GM12878 (cell line): ENCODE data around the gene THSD4.

Experiments
- CHD2 ChIP-seq: IDR thresholded peaks from 2 replicates; pipeline ENCODE4 v1.6.1; 2011; ENCODE audit warnings: low read depth, low read length, improper control_type of control experiment, borderline replicate concordance
- EGR1 ChIP-seq, 2 experiments: IDR thresholded peaks; 1 replicate in 1 of 2; 2 replicates in 1 of 2; pipeline ENCODE4 v1.6.1; 2011 to 2012; ENCODE audit warnings: low read depth in 2 of 2, low read length in 2 of 2, borderline replicate concordance in 1 of 2, mild to moderate bottlenecking in 1 of 2, moderate library complexity in 1 of 2
- EZH2 ChIP-seq: IDR thresholded peaks from 2 replicates; pipeline ENCODE4 v1.6.1; 2012; ENCODE audit warnings: low read depth, mild to moderate bottlenecking, control low read depth, inconsistent platforms, low read length, borderline replicate concordance; ENCODE audit not compliant: control insufficient read depth
- FOXM1 ChIP-seq: IDR thresholded peaks from 2 replicates; pipeline ENCODE4 v1.6.1; 2012; ENCODE audit warnings: low read depth, mild to moderate bottlenecking, inconsistent platforms, low read length, moderate library complexity
- POLR2A ChIP-seq: IDR thresholded peaks from 2 replicates; pipeline ENCODE4 v1.6.1; 2011; ENCODE audit warnings: low read depth, mild to moderate bottlenecking, low read length
- SP1 ChIP-seq: IDR thresholded peaks from one replicate; pipeline ENCODE4 v1.6.1; 2011; ENCODE audit warnings: low read depth, low read length
- ZSCAN29 ChIP-seq: fragments of 450-650 bp; IDR thresholded peaks from 2 replicates; pipeline ENCODE4 v1.6.1; 2017; ENCODE audit warnings: mild to moderate bottlenecking, moderate library complexity
- TF ChIP-seq, protein P1 (sequence below): IDR thresholded peaks from 2 replicates; pipeline ENCODE4 v1.6.1; 2011; ENCODE audit warnings: low read depth, low read length, improper control_type of control experiment, borderline replicate concordance
- TF ChIP-seq, protein P2 (sequence below): IDR thresholded peaks from 2 replicates; pipeline ENCODE4 v1.6.1; 2011; ENCODE audit warnings: borderline replicate concordance, low read depth, mild to moderate bottlenecking, moderate library complexity, low read length; ENCODE audit not compliant: insufficient read depth, poor library complexity, severe bottlenecking
- TF ChIP-seq, protein P3 (sequence below), 3 experiments: IDR thresholded peaks in 2 of 3; conservative IDR thresholded peaks in 1 of 3; 2 replicates each; pipeline ENCODE4 v1.5.1; 2011; ENCODE audit warnings: low read depth in 3 of 3, low read length in 3 of 3, mild to moderate bottlenecking in 3 of 3, control low read depth in 2 of 3, moderate library complexity in 2 of 3, inconsistent platforms in 1 of 3, mixed read lengths in 1 of 3; ENCODE audit not compliant: control insufficient read depth in 2 of 3, insufficient read depth in 1 of 3; ENCODE audit errors: extremely low read depth in 1 of 3
- TF ChIP-seq, protein P4 (sequence below): IDR thresholded peaks from 2 replicates; pipeline ENCODE4 v1.6.1; 2011; ENCODE audit warnings: low read depth, mild to moderate bottlenecking, low read length, moderate library complexity, borderline replicate concordance; ENCODE audit errors: extremely low read depth

DNA sequence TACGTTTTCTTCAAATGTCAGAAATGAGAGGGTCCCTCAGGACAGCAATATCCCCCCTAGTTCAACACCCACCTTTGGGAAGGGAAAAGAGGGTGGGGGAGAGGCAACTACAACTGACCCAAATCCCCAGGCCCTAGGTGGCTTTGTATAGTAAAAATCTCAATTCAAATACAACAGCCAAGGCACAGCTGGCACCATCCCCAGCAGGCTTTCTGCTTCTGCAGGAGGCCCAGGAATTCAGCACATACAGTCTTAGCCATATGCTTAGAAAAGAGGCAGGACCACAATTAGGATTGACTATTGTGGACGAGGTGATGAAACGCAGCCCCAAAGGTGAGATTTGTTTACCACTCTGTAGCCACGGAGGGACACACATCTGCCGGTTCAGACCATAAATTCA is 710.9 kb downstream of the THSD4 start:
- TF ChIP-seq ZSCAN29 (no peak), POLR2A (no peak), CHD2 (no peak), FOXM1 (no peak), SP1 (no peak), EZH2 (no peak), EGR1 (IDR thresholded peaks at IDR 0.05; ENCODE audit: borderline replicate concordance in 1 of 2, low read depth in 2 of 2, low read length in 2 of 2) (no peak)
- TF ChIP-seq, protein P1, sequence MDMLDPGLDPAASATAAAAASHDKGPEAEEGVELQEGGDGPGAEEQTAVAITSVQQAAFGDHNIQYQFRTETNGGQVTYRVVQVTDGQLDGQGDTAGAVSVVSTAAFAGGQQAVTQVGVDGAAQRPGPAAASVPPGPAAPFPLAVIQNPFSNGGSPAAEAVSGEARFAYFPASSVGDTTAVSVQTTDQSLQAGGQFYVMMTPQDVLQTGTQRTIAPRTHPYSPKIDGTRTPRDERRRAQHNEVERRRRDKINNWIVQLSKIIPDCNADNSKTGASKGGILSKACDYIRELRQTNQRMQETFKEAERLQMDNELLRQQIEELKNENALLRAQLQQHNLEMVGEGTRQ, result no peak
- TF ChIP-seq, protein P2, sequence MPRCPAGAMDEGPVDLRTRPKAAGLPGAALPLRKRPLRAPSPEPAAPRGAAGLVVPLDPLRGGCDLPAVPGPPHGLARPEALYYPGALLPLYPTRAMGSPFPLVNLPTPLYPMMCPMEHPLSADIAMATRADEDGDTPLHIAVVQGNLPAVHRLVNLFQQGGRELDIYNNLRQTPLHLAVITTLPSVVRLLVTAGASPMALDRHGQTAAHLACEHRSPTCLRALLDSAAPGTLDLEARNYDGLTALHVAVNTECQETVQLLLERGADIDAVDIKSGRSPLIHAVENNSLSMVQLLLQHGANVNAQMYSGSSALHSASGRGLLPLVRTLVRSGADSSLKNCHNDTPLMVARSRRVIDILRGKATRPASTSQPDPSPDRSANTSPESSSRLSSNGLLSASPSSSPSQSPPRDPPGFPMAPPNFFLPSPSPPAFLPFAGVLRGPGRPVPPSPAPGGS, result no peak
- TF ChIP-seq, protein P3, sequence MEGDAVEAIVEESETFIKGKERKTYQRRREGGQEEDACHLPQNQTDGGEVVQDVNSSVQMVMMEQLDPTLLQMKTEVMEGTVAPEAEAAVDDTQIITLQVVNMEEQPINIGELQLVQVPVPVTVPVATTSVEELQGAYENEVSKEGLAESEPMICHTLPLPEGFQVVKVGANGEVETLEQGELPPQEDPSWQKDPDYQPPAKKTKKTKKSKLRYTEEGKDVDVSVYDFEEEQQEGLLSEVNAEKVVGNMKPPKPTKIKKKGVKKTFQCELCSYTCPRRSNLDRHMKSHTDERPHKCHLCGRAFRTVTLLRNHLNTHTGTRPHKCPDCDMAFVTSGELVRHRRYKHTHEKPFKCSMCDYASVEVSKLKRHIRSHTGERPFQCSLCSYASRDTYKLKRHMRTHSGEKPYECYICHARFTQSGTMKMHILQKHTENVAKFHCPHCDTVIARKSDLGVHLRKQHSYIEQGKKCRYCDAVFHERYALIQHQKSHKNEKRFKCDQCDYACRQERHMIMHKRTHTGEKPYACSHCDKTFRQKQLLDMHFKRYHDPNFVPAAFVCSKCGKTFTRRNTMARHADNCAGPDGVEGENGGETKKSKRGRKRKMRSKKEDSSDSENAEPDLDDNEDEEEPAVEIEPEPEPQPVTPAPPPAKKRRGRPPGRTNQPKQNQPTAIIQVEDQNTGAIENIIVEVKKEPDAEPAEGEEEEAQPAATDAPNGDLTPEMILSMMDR (IDR thresholded peaks at IDR 0.05 in 2 of 3, conservative IDR thresholded peaks at IDR 0.05 in 1 of 3; ENCODE audit: control insufficient read depth in 2 of 3, extremely low read depth in 1 of 3, insufficient read depth in 1 of 3, low read depth in 3 of 3, low read length in 3 of 3), result no peak
- TF ChIP-seq, protein P4, sequence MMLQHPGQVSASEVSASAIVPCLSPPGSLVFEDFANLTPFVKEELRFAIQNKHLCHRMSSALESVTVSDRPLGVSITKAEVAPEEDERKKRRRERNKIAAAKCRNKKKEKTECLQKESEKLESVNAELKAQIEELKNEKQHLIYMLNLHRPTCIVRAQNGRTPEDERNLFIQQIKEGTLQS, result no peak
